HAP-1 (cell line): ENCODE data around the gene KCNN2.
"Not testable (repeated sequence)": the region's sequence is repeated elsewhere in the genome, so short reads cannot be mapped to it uniquely, and the experiment has no call there.

Experiments used
- DNase-seq, 2 experiments: peaks; one replicate each; pipeline ENCODE4 v3.0.0-alpha.2; 2016 to 2020; ENCODE audit warnings: low spot score in 2 of 2
- H3K27me3 ChIP-seq: fragments of 250-450 bp; sonication (Bioruptor Pico); 2 replicates; pipeline ENCODE4 v1.5.1; 2020; ENCODE audit warnings: low read depth, mild to moderate bottlenecking, moderate library complexity
- H3K36me3 ChIP-seq: fragments of 250-450 bp; sonication (Bioruptor Pico); replicated peaks from 2 replicates; pipeline ENCODE4 v1.5.1; 2020; ENCODE audit warnings: mild to moderate bottlenecking
- H3K4me1 ChIP-seq: fragments of 250-450 bp; sonication (Bioruptor Pico); 2 replicates; pipeline ENCODE4 v1.5.1; 2020; ENCODE audit warnings: mild to moderate bottlenecking
- H3K4me3 ChIP-seq: fragments of 250-450 bp; sonication (Bioruptor Pico); 2 replicates; pipeline ENCODE4 v1.5.1; 2020; ENCODE audit warnings: mild to moderate bottlenecking, moderate library complexity
- H3K9me3 ChIP-seq: fragments of 250-450 bp; sonication (Bioruptor Pico); 2 replicates; pipeline ENCODE4 v1.5.1; 2020; ENCODE audit warnings: mild to moderate bottlenecking, moderate library complexity
- in situ Hi-C: fragments of 300-500 bp; cut with MboI; formaldehyde crosslinking; loops from 3 replicates; pipeline ENCODE4 v1.14.3; 2020; ENCODE audit warnings: low sequenced_read_pairs, inconsistent platforms, mixed read lengths

Gene KCNN2

DNA sequence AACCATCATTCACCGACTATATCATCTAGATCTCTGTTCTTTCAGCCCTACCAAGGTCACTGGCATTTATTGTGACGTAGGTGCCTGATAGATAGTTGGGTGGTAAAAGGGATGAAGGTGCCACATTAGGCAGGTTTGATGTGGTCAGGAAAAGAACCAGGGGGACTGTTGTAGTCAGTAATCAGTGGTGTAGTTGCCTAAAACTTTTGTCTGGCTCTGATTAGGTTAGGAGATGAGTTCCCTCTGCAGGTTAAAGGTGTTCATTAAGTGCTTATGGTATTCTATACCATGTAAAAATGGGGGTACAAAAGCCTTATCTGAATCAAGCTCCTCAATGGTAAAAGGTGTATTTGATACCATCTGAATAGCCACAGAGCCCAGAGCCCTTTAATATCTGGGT lies 55.6 kb downstream of the KCNN2 start:
- DNase-seq = no peak
- in situ Hi-C loops = no loop called here
- H3K36me3 ChIP-seq = no peaks in the 10 kb centered on the region

DNA sequence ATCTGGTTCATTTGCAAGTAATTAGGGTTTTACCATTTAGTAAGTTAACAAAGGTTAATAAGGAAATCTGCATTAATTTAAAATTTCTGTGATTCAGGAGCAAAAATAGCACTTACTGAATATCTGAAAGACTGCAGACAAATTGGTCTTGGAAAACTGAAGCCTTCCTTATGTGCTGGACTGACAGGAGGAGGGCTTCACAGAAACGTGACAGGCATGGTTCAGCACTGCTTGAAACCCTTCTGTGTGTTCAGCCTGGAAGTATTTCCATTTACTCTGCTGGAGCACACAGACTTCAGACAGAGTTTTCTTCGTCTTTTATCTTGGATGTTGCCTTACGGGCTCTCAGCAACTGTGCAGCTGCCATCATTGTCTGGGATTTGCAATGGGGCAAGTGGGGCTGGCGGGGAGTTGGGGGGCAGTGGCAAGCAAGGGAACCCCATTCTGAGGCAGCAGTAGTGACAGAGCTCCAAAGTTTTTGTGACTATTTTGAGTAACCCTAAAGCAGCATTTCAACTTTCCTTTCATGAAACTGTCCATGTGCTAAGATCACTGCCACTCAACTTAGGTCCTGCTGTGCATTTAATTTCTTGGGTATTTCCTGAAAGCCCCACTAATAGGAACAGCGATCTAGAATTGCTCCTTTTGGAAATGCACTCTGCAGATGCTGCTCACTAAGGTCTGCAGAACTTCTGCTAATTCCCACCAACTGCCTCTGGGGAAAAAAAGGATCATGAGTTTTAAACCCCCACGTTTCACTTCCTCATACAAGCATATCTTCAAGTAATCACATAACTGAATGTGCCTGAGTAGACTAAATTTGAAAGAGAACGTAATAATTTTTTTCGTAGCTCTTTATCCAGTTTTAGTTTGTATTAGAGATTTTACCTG lies 56.6 kb downstream of the KCNN2 start:
- Histone ChIP-seq H3K4me1 (no peaks in the 10 kb centered on the region), H3K36me3 (no peaks in the 10 kb centered on the region), H3K27me3 (no peaks in the 10 kb centered on the region; the same call in 1 of the 2 replicates), H3K9me3 (no peaks in the 10 kb centered on the region), H3K4me3 (no peak overlapping the region)
- in situ Hi-C loops = no loop called here
- no peak for DNase-seq

More for the DNA sequence above, 55.6 kb downstream of the KCNN2 start:
- Histone ChIP-seq H3K4me3 (no peak overlapping the region), H3K4me1 (no peaks in the 10 kb centered on the region), H3K9me3 (no peaks in the 10 kb centered on the region), H3K27me3 (no peaks in the 10 kb centered on the region; the same call in 1 of the 2 replicates)

GRCh38 chr5:114419067-114419388 lies 57.2 kb downstream of the KCNN2 start:
- no peak for DNase-seq
- Histone ChIP-seq H3K36me3 (no peaks in the 10 kb centered on the region), H3K4me1 (no peaks in the 10 kb centered on the region), H3K27me3 (no peaks in the 10 kb centered on the region; the same call in 1 of the 2 replicates), H3K9me3 (no peaks in the 10 kb centered on the region), H3K4me3 (no peak overlapping the region)
- in situ Hi-C loops = no loop called here

DNA sequence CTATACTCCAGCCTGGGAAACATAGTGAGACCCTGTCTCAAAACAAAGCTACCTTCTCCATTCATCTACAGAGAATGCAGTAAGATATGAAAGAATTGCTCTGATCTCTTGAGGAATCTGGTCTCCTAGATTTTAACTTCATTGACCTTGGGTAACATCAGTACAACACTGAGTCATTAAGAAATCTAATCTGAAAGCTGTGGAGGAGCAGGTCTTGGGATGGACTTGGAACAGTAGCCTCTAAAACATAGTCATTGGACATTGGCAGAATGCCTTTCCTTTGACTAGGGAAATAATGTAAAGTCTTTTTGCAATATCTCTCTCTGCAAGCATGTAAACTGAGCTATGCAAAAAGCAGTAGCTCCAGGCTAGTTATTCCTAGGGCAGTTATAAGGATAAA lies 58.1 kb downstream of the KCNN2 start:
- in situ Hi-C loops = no loop called here
- Histone ChIP-seq H3K36me3 (no peaks in the 10 kb centered on the region), H3K27me3 (no peaks in the 10 kb centered on the region; the same call in 1 of the 2 replicates), H3K9me3 (no peaks in the 10 kb centered on the region), H3K4me1 (no peaks in the 10 kb centered on the region), H3K4me3 (no peak overlapping the region)
- DNase-seq = no peak

- H3K36me3 ChIP-seq = no peaks in the 10 kb centered on the region
- no peak overlapping the region for H3K4me3 ChIP-seq
- in situ Hi-C loops = no loop called here
- DNase-seq = no peak
- no peaks in the 10 kb centered on the region for H3K9me3 ChIP-seq
- H3K27me3 ChIP-seq = no peaks in the 10 kb centered on the region
- H3K4me1 ChIP-seq = no peaks in the 10 kb centered on the region
Measured at GRCh38 chr5:114427204-114427603, 65.3 kb downstream of the KCNN2 start.

DNA sequence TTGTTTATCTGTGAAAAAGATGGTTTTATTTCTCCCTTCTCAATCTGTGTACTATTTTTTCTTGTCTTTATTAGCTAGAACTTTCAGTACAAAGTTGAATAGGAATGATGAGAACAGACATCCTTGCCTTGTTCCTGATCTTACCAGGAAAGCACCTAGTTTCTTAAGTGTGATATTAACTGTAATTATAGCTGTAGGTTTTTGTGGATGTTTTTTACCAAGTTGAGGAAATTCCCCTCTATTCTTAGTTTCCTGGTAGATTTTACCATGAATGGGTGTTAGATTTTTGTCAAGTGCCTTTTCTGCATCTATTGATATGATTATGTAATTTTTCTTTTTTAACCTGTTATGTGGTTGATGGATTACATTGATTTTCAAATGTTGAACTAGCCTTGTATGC lies 68.7 kb downstream of the KCNN2 start:
- Histone ChIP-seq H3K27me3 (no peaks in the 10 kb centered on the region), H3K9me3 (no peaks in the 10 kb centered on the region; the same call in 1 of the 2 replicates), H3K4me3 (no peak overlapping the region), H3K36me3 (no peaks in the 10 kb centered on the region), H3K4me1 (no peaks in the 10 kb centered on the region)
- in situ Hi-C loops = no loop called here
- no peak for DNase-seq

DNA sequence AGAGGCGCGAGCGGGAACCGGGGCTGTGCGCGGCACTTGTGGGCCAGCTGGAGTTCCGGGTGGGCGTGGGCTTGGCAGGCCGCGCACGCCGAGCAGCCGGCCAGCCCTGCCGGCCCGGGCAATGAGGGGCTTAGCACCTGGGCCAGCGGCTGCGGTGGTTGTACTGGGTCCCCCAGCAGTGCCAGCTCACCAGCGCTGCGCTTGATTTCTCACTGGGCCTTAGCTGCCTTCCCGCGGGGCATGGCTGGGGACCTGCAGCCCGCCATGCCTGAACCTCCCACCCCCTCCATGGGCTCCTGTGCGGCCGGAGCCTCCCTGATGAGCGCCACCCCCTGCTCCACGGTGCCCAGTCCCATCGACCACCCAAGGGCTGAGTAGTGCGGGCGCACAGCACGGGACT lies 70.8 kb downstream of the KCNN2 start:
- in situ Hi-C loops, H3K36me3 ChIP-seq, H3K4me3 ChIP-seq, H3K9me3 ChIP-seq, H3K4me1 ChIP-seq, DNase-seq, H3K27me3 ChIP-seq: not testable (repeated sequence)

- Histone ChIP-seq H3K4me1 (no peaks in the 10 kb centered on the region), H3K4me3 (no peak overlapping the region), H3K27me3 (no peaks in the 10 kb centered on the region), H3K9me3 (no peaks in the 10 kb centered on the region; the same call in 1 of the 2 replicates), H3K36me3 (no peaks in the 10 kb centered on the region)
- DNase-seq = no peak
- in situ Hi-C loops = no loop called here
Measured at GRCh38 chr5:114434396-114435219, 72.7 kb downstream of the KCNN2 start.

DNA sequence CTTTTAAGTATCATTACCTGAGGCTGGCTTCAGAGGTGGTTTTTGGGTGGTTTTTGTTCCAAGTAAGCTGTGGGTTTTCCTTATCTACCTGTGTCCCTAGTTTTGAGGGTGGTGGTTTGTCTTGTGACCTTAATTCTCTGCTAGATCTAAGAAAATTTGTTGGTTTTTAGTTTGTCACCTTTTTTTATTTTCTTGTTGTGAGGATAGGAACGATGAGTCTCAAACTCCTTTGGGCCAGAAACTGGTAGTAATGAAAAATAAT lies 73.3 kb downstream of the KCNN2 start:
- Histone ChIP-seq H3K9me3 (no peaks in the 10 kb centered on the region; the same call in 1 of the 2 replicates), H3K36me3 (no peaks in the 10 kb centered on the region), H3K4me3 (no peak overlapping the region), H3K4me1 (no peaks in the 10 kb centered on the region), H3K27me3 (no peaks in the 10 kb centered on the region)
- in situ Hi-C loops = no loop called here
- DNase-seq = no peak

GRCh38 chr5:114435885-114436299 lies 74.0 kb downstream of the KCNN2 start:
- DNase-seq = no peak
- H3K36me3 ChIP-seq = no peaks in the 10 kb centered on the region
- no peak overlapping the region for H3K4me3 ChIP-seq
- no peaks in the 10 kb centered on the region; the same call in 1 of the 2 replicates for H3K9me3 ChIP-seq
- no peaks in the 10 kb centered on the region for H3K4me1 ChIP-seq
- in situ Hi-C loops = no loop called here
- H3K27me3 ChIP-seq = no peaks in the 10 kb centered on the region

GRCh38 chr5:114437936-114438335 lies 76.1 kb downstream of the KCNN2 start:
- Histone ChIP-seq H3K9me3 (no peaks in the 10 kb centered on the region; the same call in 1 of the 2 replicates), H3K27me3 (no peaks in the 10 kb centered on the region), H3K36me3 (no peaks in the 10 kb centered on the region), H3K4me3 (no peak overlapping the region), H3K4me1 (no peaks in the 10 kb centered on the region)
- in situ Hi-C loops = no loop called here
- DNase-seq = no peak

- Histone ChIP-seq H3K4me1 (no peaks in the 10 kb centered on the region), H3K9me3 (no peaks in the 10 kb centered on the region; the same call in 1 of the 2 replicates), H3K4me3 (no peak overlapping the region), H3K36me3 (no peaks in the 10 kb centered on the region), H3K27me3 (no peaks in the 10 kb centered on the region)
- DNase-seq = no peak
- in situ Hi-C loops = no loop called here
Measured at GRCh38 chr5:114438471-114438870, 76.6 kb downstream of the KCNN2 start.

- in situ Hi-C loops = no loop called here
- Histone ChIP-seq H3K4me3 (no peak overlapping the region), H3K27me3 (peaks cover 2% of the 10 kb centered on the region; the same call in 1 of the 2 replicates), H3K36me3 (no peaks in the 10 kb centered on the region), H3K4me1 (no peaks in the 10 kb centered on the region), H3K9me3 (no peaks in the 10 kb centered on the region)
- no peak for DNase-seq
Measured at GRCh38 chr5:114447084-114447773, 85.4 kb downstream of the KCNN2 start.

- H3K4me3 ChIP-seq = no peak overlapping the region
- no peaks in the 10 kb centered on the region for H3K36me3 ChIP-seq
- in situ Hi-C loops = no loop called here
- H3K27me3 ChIP-seq = peaks cover 7% of the 10 kb centered on the region; the same call in 1 of the 2 replicates
- no peaks in the 10 kb centered on the region for H3K9me3 ChIP-seq
- no peaks in the 10 kb centered on the region for H3K4me1 ChIP-seq
- DNase-seq = no peak
Measured at GRCh38 chr5:114448481-114448880, 86.6 kb downstream of the KCNN2 start.
